ENCODE measurements around the gene INTS3. TPM values are rescaled to one million over a fixed set of nuclear protein-coding genes. Genes with fewer than 3 reads are reported as not detected.

Gene INTS3
- total and polyA plus RNA-seq, 2 donors (not counting 3 experiments of a cell fraction or from before 2014, with no cell fraction given), result 61.9 to 63.1 TPM

DNA sequence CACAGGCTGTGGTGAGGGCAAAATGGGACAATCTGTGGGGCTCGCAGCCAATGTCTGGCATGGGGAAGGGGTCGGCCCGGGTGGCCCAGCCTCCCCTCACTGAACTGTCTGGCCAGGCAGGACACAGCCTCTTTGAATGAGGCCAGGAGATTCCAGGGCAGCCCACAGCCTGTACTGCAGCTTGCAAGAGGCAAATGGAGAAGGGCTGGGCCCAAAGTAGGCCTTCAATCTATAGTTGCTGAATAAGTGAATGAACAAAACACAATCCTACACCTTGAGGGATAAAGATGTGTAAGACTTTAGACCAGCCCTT lies 70.6 kb downstream of the INTS3 start:
- no TSS peak for BruUV-seq (replicated peaks)

More for the DNA sequence above, 70.6 kb downstream of the INTS3 start:
- no peak overlapping the region for H3K4me2 ChIP-seq (ENCODE audit: insufficient read depth, low read length)
- no peaks in the 10 kb centered on the region for H3K9me1 ChIP-seq (replicated peaks; ENCODE audit: control insufficient read depth, extremely low read depth, insufficient read depth, low read length)
- TF ChIP-seq EZH2 (IDR thresholded peaks at IDR 0.05; ENCODE audit: borderline replicate concordance, low read depth, low read length, severe bottlenecking), result no peak
- TF ChIP-seq POLR2AphosphoS5 (IDR thresholded peaks at IDR 0.05; ENCODE audit: insufficient read depth, low read depth, low read length), result no peak
- TF ChIP-seq POLR2A (IDR thresholded peaks at IDR 0.05; ENCODE audit: low read depth, low read length), result no peak
- no peak for TF ChIP-seq JUN (IDR thresholded peaks at IDR 0.05; ENCODE audit: borderline replicate concordance, insufficient read depth, insufficient read length, low read depth)
- no peak for TF ChIP-seq GATA2 (IDR thresholded peaks at IDR 0.05; ENCODE audit: insufficient read depth, insufficient read length, low read depth, low read length)
- TF ChIP-seq, protein P1, sequence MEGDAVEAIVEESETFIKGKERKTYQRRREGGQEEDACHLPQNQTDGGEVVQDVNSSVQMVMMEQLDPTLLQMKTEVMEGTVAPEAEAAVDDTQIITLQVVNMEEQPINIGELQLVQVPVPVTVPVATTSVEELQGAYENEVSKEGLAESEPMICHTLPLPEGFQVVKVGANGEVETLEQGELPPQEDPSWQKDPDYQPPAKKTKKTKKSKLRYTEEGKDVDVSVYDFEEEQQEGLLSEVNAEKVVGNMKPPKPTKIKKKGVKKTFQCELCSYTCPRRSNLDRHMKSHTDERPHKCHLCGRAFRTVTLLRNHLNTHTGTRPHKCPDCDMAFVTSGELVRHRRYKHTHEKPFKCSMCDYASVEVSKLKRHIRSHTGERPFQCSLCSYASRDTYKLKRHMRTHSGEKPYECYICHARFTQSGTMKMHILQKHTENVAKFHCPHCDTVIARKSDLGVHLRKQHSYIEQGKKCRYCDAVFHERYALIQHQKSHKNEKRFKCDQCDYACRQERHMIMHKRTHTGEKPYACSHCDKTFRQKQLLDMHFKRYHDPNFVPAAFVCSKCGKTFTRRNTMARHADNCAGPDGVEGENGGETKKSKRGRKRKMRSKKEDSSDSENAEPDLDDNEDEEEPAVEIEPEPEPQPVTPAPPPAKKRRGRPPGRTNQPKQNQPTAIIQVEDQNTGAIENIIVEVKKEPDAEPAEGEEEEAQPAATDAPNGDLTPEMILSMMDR (IDR thresholded peaks at IDR 0.05; ENCODE audit: extremely low read depth in 1 of 2, insufficient read depth in 1 of 2, low read depth in 1 of 2, low read length in 2 of 2), result no peak
- TF ChIP-seq, protein P2, sequence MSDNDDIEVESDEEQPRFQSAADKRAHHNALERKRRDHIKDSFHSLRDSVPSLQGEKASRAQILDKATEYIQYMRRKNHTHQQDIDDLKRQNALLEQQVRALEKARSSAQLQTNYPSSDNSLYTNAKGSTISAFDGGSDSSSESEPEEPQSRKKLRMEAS (IDR thresholded peaks at IDR 0.05; ENCODE audit: insufficient read depth, insufficient read length), result no peak
- no peak for TF ChIP-seq FOS (IDR thresholded peaks at IDR 0.05; ENCODE audit: borderline replicate concordance, insufficient read depth, low read length)
- no peak for TF ChIP-seq MYC (IDR thresholded peaks at IDR 0.05; ENCODE audit: low read depth, low read length)
- intact Hi-C loops (cut with micrococcal nuclease), result no loop called here
- peaks cover 0 to 3% of the 10 kb centered on the region in 2 experiments for H3K36me3 ChIP-seq (ENCODE audit: control insufficient read depth in 2 of 2, extremely low read depth in 1 of 2, insufficient read depth in 2 of 2, low read length in 2 of 2)
- H3K9ac ChIP-seq (replicated peaks; ENCODE audit: extremely low read depth, insufficient read depth, low read length), result no peak overlapping the region
- no peaks in the 10 kb centered on the region for H3K27me3 ChIP-seq (ENCODE audit: control insufficient read depth in 2 of 2, insufficient read depth in 2 of 2, low read length in 2 of 2)
- no peak overlapping the region for H3K27ac ChIP-seq (ENCODE audit: insufficient read depth, low read depth, low read length)
- DNase-seq (ENCODE audit: low read depth, low spot score) (no peak), FAIRE-seq (no peak)
- no peaks in the 10 kb centered on the region for H3K4me1 ChIP-seq (ENCODE audit: control insufficient read depth, extremely low read depth, insufficient read depth, low read length)
- H2AFZ ChIP-seq (ENCODE audit: low read depth, low read length), result no peak overlapping the region
- ChIA-PET CTCF (interaction anchor here (0.8 to 4.1 kb wide), 9 partner anchors 8 to 473 kb away, joined by 3 to 65 read pairs (median 9); partner anchors contain the start of genes CREB3L4, DENND4B, JTB and RAB13), POLR2A (interaction anchor here (0.6 to 1.4 kb wide), 2 partner anchors 73 to 188 kb away, joined by 4 to 6 read pairs; partner anchors contain the start of gene RAB13)
- no peak overlapping the region for H3K4me3 ChIP-seq (replicated peaks in 1 of 3; ENCODE audit: insufficient read depth in 1 of 3, low read depth in 1 of 3, low read length in 3 of 3)
- no peaks in the 10 kb centered on the region for H3K9me3 ChIP-seq (replicated peaks; ENCODE audit: control insufficient read depth, insufficient read depth, low read length)
- no peaks in the 10 kb centered on the region for H4K20me1 ChIP-seq (replicated peaks; ENCODE audit: control insufficient read depth, extremely low read depth, insufficient read depth, low read length)
- dilution Hi-C loops (cut with MboI; ENCODE audit: extremely low pct_ligation_motif_present, low sequenced_read_pairs), result no loop called here
- H3K79me2 ChIP-seq (ENCODE audit: control insufficient read depth, insufficient read depth, low read length), result no peaks in the 10 kb centered on the region
